Activated CD4-positive, CD25-positive, alpha-beta regulatory T cell treated with anti-CD3 and anti-CD28 coated beads, Interleukin-2, amount 50 U/mL, for 16 hours (primary cell): ENCODE results near the gene EPM2A.

Experiments
- DNase-seq: peaks from one replicate; pipeline ENCODE4 v3.0.0-alpha.2; 2020; ENCODE audit warnings: low read depth, low spot score

The EPM2A gene

GRCh38 chr6:145673504-145673903, 61.8 kb downstream of the EPM2A start:
- DNase-seq = no peak

GRCh38 chr6:145670311-145670710, 65.0 kb downstream of the EPM2A start:
- DNase-seq = no peak

- no peak for DNase-seq
Observed at GRCh38 chr6:145669627-145670034, 65.7 kb downstream of the EPM2A start.

- no peak for DNase-seq
Observed at GRCh38 chr6:145668844-145669243, 66.5 kb downstream of the EPM2A start.

GRCh38 chr6:145660676-145661075, 74.6 kb downstream of the EPM2A start:
- DNase-seq = no peak

- DNase-seq = no peak
Observed at GRCh38 chr6:145656128-145656527, 79.2 kb downstream of the EPM2A start.

GRCh38 chr6:145652572-145652971, 82.7 kb downstream of the EPM2A start:
- no peak for DNase-seq

GRCh38 chr6:145651988-145652387, 83.3 kb downstream of the EPM2A start:
- no peak for DNase-seq

- no peak for DNase-seq
Observed at GRCh38 chr6:145648149-145648548, 87.2 kb downstream of the EPM2A start.

- no peak for DNase-seq
Observed at GRCh38 chr6:145647602-145648001, 87.7 kb downstream of the EPM2A start.

- DNase-seq = no peak
Observed at GRCh38 chr6:145643760-145644159, 91.6 kb downstream of the EPM2A start.

- DNase-seq = peak; percentile 54
Observed at GRCh38 chr6:145633981-145634627, 101.2 kb downstream of the EPM2A start.

- no peak for DNase-seq
Observed at GRCh38 chr6:145632971-145633370, 102.3 kb downstream of the EPM2A start.

- no peak for DNase-seq
Observed at GRCh38 chr6:145631374-145631773, 103.9 kb downstream of the EPM2A start.

GRCh38 chr6:145630598-145630997, 104.7 kb downstream of the EPM2A start:
- no peak for DNase-seq

GRCh38 chr6:145629478-145629877, 105.8 kb downstream of the EPM2A start:
- no peak for DNase-seq

GRCh38 chr6:145627451-145627850, 107.9 kb downstream of the EPM2A start:
- no peak for DNase-seq

GRCh38 chr6:145626857-145627256, 108.5 kb downstream of the EPM2A start:
- DNase-seq = no peak

- DNase-seq = no peak
Observed at GRCh38 chr6:145623231-145623630, 112.1 kb downstream of the EPM2A start.

- no peak for DNase-seq
Observed at GRCh38 chr6:145621776-145622175, 113.5 kb downstream of the EPM2A start.

GRCh38 chr6:145620088-145620487, 115.2 kb downstream of the EPM2A start:
- no peak for DNase-seq

GRCh38 chr6:145609521-145609920, 125.8 kb downstream of the EPM2A start:
- no peak for DNase-seq

- DNase-seq = no peak
Observed at GRCh38 chr6:145608850-145609249, 126.5 kb downstream of the EPM2A start.

GRCh38 chr6:145603991-145604390, 131.3 kb downstream of the EPM2A start:
- no peak for DNase-seq
